WTC11 (cell line): ENCODE measurements around the gene OGDHL. TPM values are rescaled to one million over a fixed set of nuclear protein-coding genes. Genes with fewer than 3 reads are reported as not detected.

ENCODE experiments used
- ATAC-seq: fragments of 200-7000 bp; cut with Tn5 transposase; 2 replicates; pipeline ENCODE4 v1.10.0; 2021; ENCODE audit warnings: mild to moderate bottlenecking, moderate library complexity
- CTCF ChIA-PET: fragments of 300-600 bp; sonication (Branson Sonifier 250); formaldehyde crosslinking; loops from one replicate; lab custom pipeline; 2021; ENCODE audit warnings: antibody characterized with exemption; lab: Charles Lee
- POLR2A ChIA-PET: fragments of 350-600 bp; sonication (Branson Sonifier 250); formaldehyde crosslinking; loops from one replicate; lab custom pipeline; 2021; ENCODE audit warnings: antibody characterized with exemption; lab: Charles Lee
- DNase-seq: peaks from one replicate; pipeline ENCODE4 v3.0.0; 2021; ENCODE audit warnings: low spot score
- H3K27ac Mint-ChIP-seq: 2 replicates; pipeline ENCODE4 v1.8.0; 2021; ENCODE audit warnings: mixed read lengths
- H3K27me3 Mint-ChIP-seq: 2 replicates; pipeline ENCODE4 v1.8.0; 2021; ENCODE audit warnings: low read depth, mild to moderate bottlenecking, moderate library complexity, mixed read lengths
- H3K36me3 Mint-ChIP-seq: 2 replicates; pipeline ENCODE4 v1.8.0; 2021; ENCODE audit warnings: mixed read lengths
- H3K4me1 Mint-ChIP-seq: 2 replicates; pipeline ENCODE4 v1.8.0; 2022; ENCODE audit warnings: mixed read lengths
- H3K4me3 Mint-ChIP-seq: 2 replicates; pipeline ENCODE4 v1.8.0; 2021; ENCODE audit warnings: mild to moderate bottlenecking, moderate library complexity, mixed read lengths
- H3K9me3 Mint-ChIP-seq: 2 replicates; pipeline ENCODE4 v1.8.0; 2021; ENCODE audit warnings: mixed read lengths
- CBFB ChIP-seq: sonication (generic); formaldehyde crosslinking; IDR thresholded peaks from 2 replicates; pipeline ENCODE4 v1.8.1; 2022; ENCODE audit warnings: mild to moderate bottlenecking, low read depth, missing genetic modification reagents
- CREM ChIP-seq: sonication (generic); formaldehyde crosslinking; IDR thresholded peaks from 2 replicates; pipeline ENCODE4 v1.8.1; 2022; ENCODE audit warnings: mild to moderate bottlenecking, missing genetic modification reagents, moderate library complexity
- ELF4 ChIP-seq: sonication (generic); formaldehyde crosslinking; IDR thresholded peaks from 2 replicates; pipeline ENCODE4 v1.8.1; 2022; ENCODE audit warnings: low read depth, mild to moderate bottlenecking, moderate library complexity, missing genetic modification reagents
- EMX1 ChIP-seq: fragments of 250-450 bp; sonication (Bioruptor Pico); IDR thresholded peaks from 2 replicates; pipeline ENCODE4 v1.8.0; 2021; ENCODE audit warnings: mild to moderate bottlenecking
- FOXK1 ChIP-seq: sonication (generic); formaldehyde crosslinking; IDR thresholded peaks from 2 replicates; pipeline ENCODE4 v1.8.0; 2022; ENCODE audit warnings: mild to moderate bottlenecking, moderate library complexity, missing genetic modification reagents
- HMGA2 ChIP-seq: fragments of 250-450 bp; sonication (Bioruptor Pico); IDR thresholded peaks from 2 replicates; pipeline ENCODE4 v1.4.0; 2021; ENCODE audit warnings: mild to moderate bottlenecking, moderate library complexity
- IRF1 ChIP-seq: sonication (generic); formaldehyde crosslinking; IDR thresholded peaks from 2 replicates; pipeline ENCODE4 v1.8.0; 2023; ENCODE audit warnings: missing genetic modification reagents
- MYBL2 ChIP-seq: sonication (generic); formaldehyde crosslinking; IDR thresholded peaks from 2 replicates; pipeline ENCODE4 v1.8.1; 2023; ENCODE audit warnings: mild to moderate bottlenecking, moderate library complexity, missing genetic modification reagents
- RELA ChIP-seq: sonication (generic); formaldehyde crosslinking; IDR thresholded peaks from 2 replicates; pipeline ENCODE4 v1.8.1; 2022; ENCODE audit warnings: missing genetic modification reagents, mild to moderate bottlenecking, borderline replicate concordance
- SMAD4 ChIP-seq: sonication (generic); formaldehyde crosslinking; IDR thresholded peaks from 2 replicates; pipeline ENCODE4 v1.8.0; 2022; ENCODE audit warnings: mild to moderate bottlenecking, missing genetic modification reagents
- SOX15 ChIP-seq: fragments of 250-450 bp; sonication (Bioruptor Pico); IDR thresholded peaks from 2 replicates; pipeline ENCODE4 v1.9.0; 2021; ENCODE audit warnings: mild to moderate bottlenecking
- ZNF219 ChIP-seq: sonication (generic); formaldehyde crosslinking; IDR thresholded peaks from 2 replicates; pipeline ENCODE4 v1.8.0; 2023; ENCODE audit warnings: missing genetic modification reagents, mild to moderate bottlenecking, borderline replicate concordance
- ZNF263 ChIP-seq: sonication (generic); formaldehyde crosslinking; IDR thresholded peaks from 2 replicates; pipeline ENCODE4 v1.8.1; 2022; ENCODE audit warnings: low read depth, mild to moderate bottlenecking, moderate library complexity, missing genetic modification reagents
- ZNF532 ChIP-seq: fragments of 250-450 bp; sonication (Bioruptor Pico); IDR thresholded peaks from 2 replicates; pipeline ENCODE4 v1.9.0; 2021; ENCODE audit warnings: mild to moderate bottlenecking, borderline replicate concordance
- ZSCAN18 ChIP-seq: fragments of 250-450 bp; sonication (Bioruptor Pico); IDR thresholded peaks from 2 replicates; pipeline ENCODE4 v2.1.2; 2022; ENCODE audit warnings: mild to moderate bottlenecking, moderate library complexity
- total RNA-seq: library from RNA; stranded (reverse); gene quantifications from 3 replicates; pipeline ENCODE4 v1.2.3, GENCODE V29; 2021
- TF ChIP-seq, protein P1 (sequence below): sonication (generic); formaldehyde crosslinking; IDR thresholded peaks from 2 replicates; pipeline ENCODE4 v1.8.1; 2023; ENCODE audit warnings: mild to moderate bottlenecking, missing genetic modification reagents
- TF ChIP-seq, protein P2 (sequence below): fragments of 250-450 bp; sonication (Bioruptor Pico); IDR thresholded peaks from 2 replicates; pipeline ENCODE4 v1.9.0; 2021; ENCODE audit warnings: mild to moderate bottlenecking
- TF ChIP-seq, protein P3 (sequence below): sonication (generic); formaldehyde crosslinking; IDR thresholded peaks from 2 replicates; pipeline ENCODE4 v1.8.0; 2023; ENCODE audit warnings: mild to moderate bottlenecking, missing genetic modification reagents

OGDHL gene
- total RNA-seq, 1 experiment from 2014 or later, result 35.1 TPM

- TF ChIP-seq CREM (CRISPR knock-in tag), result no peak
- TF ChIP-seq FOXK1 (CRISPR knock-in tag), result no peak
- TF ChIP-seq RELA (CRISPR knock-in tag), result no peak
- TF ChIP-seq CBFB (CRISPR knock-in tag), result no peak
- no peak for TF ChIP-seq HMGA2
- TF ChIP-seq ZNF532 (CRISPR knock-in tag), result no peak
- TF ChIP-seq, protein P1, sequence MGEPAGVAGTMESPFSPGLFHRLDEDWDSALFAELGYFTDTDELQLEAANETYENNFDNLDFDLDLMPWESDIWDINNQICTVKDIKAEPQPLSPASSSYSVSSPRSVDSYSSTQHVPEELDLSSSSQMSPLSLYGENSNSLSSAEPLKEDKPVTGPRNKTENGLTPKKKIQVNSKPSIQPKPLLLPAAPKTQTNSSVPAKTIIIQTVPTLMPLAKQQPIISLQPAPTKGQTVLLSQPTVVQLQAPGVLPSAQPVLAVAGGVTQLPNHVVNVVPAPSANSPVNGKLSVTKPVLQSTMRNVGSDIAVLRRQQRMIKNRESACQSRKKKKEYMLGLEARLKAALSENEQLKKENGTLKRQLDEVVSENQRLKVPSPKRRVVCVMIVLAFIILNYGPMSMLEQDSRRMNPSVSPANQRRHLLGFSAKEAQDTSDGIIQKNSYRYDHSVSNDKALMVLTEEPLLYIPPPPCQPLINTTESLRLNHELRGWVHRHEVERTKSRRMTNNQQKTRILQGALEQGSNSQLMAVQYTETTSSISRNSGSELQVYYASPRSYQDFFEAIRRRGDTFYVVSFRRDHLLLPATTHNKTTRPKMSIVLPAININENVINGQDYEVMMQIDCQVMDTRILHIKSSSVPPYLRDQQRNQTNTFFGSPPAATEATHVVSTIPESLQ (CRISPR knock-in tag), result no peak
- TF ChIP-seq SOX15 (CRISPR knock-in tag), result no peak
- no peak for TF ChIP-seq EMX1 (CRISPR knock-in tag)
- TF ChIP-seq ZNF219 (CRISPR knock-in tag), result no peak
- TF ChIP-seq IRF1 (CRISPR knock-in tag), result no peak
- no peak for TF ChIP-seq ZNF263 (CRISPR knock-in tag)
- no peak for TF ChIP-seq ZSCAN18
- no peak for TF ChIP-seq MYBL2 (CRISPR knock-in tag)
- no peak for TF ChIP-seq SMAD4 (CRISPR knock-in tag)
- TF ChIP-seq, protein P2, sequence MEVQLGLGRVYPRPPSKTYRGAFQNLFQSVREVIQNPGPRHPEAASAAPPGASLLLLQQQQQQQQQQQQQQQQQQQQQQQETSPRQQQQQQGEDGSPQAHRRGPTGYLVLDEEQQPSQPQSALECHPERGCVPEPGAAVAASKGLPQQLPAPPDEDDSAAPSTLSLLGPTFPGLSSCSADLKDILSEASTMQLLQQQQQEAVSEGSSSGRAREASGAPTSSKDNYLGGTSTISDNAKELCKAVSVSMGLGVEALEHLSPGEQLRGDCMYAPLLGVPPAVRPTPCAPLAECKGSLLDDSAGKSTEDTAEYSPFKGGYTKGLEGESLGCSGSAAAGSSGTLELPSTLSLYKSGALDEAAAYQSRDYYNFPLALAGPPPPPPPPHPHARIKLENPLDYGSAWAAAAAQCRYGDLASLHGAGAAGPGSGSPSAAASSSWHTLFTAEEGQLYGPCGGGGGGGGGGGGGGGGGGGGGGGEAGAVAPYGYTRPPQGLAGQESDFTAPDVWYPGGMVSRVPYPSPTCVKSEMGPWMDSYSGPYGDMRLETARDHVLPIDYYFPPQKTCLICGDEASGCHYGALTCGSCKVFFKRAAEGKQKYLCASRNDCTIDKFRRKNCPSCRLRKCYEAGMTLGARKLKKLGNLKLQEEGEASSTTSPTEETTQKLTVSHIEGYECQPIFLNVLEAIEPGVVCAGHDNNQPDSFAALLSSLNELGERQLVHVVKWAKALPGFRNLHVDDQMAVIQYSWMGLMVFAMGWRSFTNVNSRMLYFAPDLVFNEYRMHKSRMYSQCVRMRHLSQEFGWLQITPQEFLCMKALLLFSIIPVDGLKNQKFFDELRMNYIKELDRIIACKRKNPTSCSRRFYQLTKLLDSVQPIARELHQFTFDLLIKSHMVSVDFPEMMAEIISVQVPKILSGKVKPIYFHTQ (CRISPR knock-in tag), result no peak
- TF ChIP-seq ELF4 (CRISPR knock-in tag), result no peak
- TF ChIP-seq, protein P3, sequence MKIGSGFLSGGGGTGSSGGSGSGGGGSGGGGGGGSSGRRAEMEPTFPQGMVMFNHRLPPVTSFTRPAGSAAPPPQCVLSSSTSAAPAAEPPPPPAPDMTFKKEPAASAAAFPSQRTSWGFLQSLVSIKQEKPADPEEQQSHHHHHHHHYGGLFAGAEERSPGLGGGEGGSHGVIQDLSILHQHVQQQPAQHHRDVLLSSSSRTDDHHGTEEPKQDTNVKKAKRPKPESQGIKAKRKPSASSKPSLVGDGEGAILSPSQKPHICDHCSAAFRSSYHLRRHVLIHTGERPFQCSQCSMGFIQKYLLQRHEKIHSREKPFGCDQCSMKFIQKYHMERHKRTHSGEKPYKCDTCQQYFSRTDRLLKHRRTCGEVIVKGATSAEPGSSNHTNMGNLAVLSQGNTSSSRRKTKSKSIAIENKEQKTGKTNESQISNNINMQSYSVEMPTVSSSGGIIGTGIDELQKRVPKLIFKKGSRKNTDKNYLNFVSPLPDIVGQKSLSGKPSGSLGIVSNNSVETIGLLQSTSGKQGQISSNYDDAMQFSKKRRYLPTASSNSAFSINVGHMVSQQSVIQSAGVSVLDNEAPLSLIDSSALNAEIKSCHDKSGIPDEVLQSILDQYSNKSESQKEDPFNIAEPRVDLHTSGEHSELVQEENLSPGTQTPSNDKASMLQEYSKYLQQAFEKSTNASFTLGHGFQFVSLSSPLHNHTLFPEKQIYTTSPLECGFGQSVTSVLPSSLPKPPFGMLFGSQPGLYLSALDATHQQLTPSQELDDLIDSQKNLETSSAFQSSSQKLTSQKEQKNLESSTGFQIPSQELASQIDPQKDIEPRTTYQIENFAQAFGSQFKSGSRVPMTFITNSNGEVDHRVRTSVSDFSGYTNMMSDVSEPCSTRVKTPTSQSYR (CRISPR knock-in tag), result no peak
- DNase-seq (no peak), ATAC-seq (no peak)
- ChIA-PET CTCF (no interaction called here), POLR2A (no interaction called here)
- peaks cover 92% of the 10 kb centered on the region for H3K27me3 Mint-ChIP-seq
- H3K4me3 Mint-ChIP-seq, result no peak overlapping the region
- peaks cover 31% of the 10 kb centered on the region for H3K4me1 Mint-ChIP-seq
- peaks cover 6% of the 10 kb centered on the region; the same call in 1 of the 2 replicates for H3K36me3 Mint-ChIP-seq
- H3K9me3 Mint-ChIP-seq, result peaks cover 8% of the 10 kb centered on the region
- no peak overlapping the region for H3K27ac Mint-ChIP-seq
Measured at GRCh38 chr10:49694466-49694865, 67.7 kb downstream of the OGDHL start.
